Small intestine (tissue), 7 donors: ENCODE data around the gene SMG9. TPM values are rescaled to one million over a fixed set of nuclear protein-coding genes. Genes with fewer than 3 reads are reported as not detected.
A peak's percentile ranks its signal among the peaks of the same experiment; 100 is the strongest.

Experiments
- DNase-seq, 2 donors: peaks; one replicate each; pipeline versions ENCODE4 v3.0.0 to v3.0.0-alpha.2; 2013
- FAIRE-seq: peaks from 2 replicates; lab custom pipeline; 2012; peaks lifted over from hg19 to GRCh38; lab: Jason Lieb, UNC
- H3K27ac ChIP-seq, 3 donors: one replicate each; pipeline ENCODE4 v1.5.1; 2013; ENCODE audit warnings: low read length in 2 of 3, mild to moderate bottlenecking in 2 of 3, control low read depth in 1 of 3, inconsistent platforms in 1 of 3, low read depth in 1 of 3, moderate library complexity in 1 of 3
- H3K27me3 ChIP-seq, 3 donors: one replicate each; pipeline ENCODE4 v1.6.1; 2013; ENCODE audit warnings: low read length in 3 of 3, inconsistent platforms in 1 of 3; ENCODE audit not compliant: control insufficient read depth in 3 of 3, insufficient read depth in 3 of 3
- H3K36me3 ChIP-seq, 3 donors: one replicate each; pipeline ENCODE4 v1.6.1; 2013; ENCODE audit warnings: low read length in 3 of 3, inconsistent platforms in 1 of 3, low read depth in 1 of 3, mild to moderate bottlenecking in 1 of 3, moderate library complexity in 1 of 3; ENCODE audit not compliant: control insufficient read depth in 3 of 3, insufficient read depth in 2 of 3
- H3K4me1 ChIP-seq, 3 donors: one replicate each; pipeline ENCODE4 v1.6.1; 2013; ENCODE audit warnings: low read length in 2 of 3, inconsistent platforms in 1 of 3, low read depth in 1 of 3, mild to moderate bottlenecking in 1 of 3, moderate library complexity in 1 of 3; ENCODE audit not compliant: control insufficient read depth in 3 of 3, insufficient read depth in 2 of 3
- H3K4me3 ChIP-seq, 3 donors: one replicate each; pipeline ENCODE4 v1.5.1; 2013; ENCODE audit warnings: low read length in 3 of 3, control low read depth in 1 of 3, inconsistent platforms in 1 of 3, low read depth in 1 of 3, mild to moderate bottlenecking in 1 of 3, moderate library complexity in 1 of 3
- H3K9me3 ChIP-seq, 2 donors: one replicate each; pipeline ENCODE4 v1.6.1; 2013; ENCODE audit warnings: low read depth in 1 of 2, low read length in 1 of 2; ENCODE audit not compliant: control insufficient read depth in 2 of 2, insufficient read depth in 1 of 2
- WGBS, 3 donors: extraction: QIAGEN DNeasy Blood & Tissue Kit; methylation state at CpG; one replicate each; pipeline ENCODE4 v1.1.7; 2013; 5-methylcytosine and 5-hydroxymethylcytosine counted together
- polyA plus RNA-seq, 4 donors: library from polyadenylated mRNA; stranded (reverse) in 3 of 4; unstranded in 1 of 4; fragments of 200-250 nt in 3 of 4; fragments of 120-200 nt in 1 of 4; gene quantifications; one replicate each; pipeline versions ENCODE4 v1.2.1 to v1.2.3, GENCODE V29; 2013
- donor health status: healthy with polysubstance abuse.
- donor health status: control.
- donor health status: control.
- donor health status: Bipolar disorder and iron deficiency.
- donor health status: healthy.

The SMG9 gene
- polyA plus RNA-seq, 4 donors = 21.3 to 32.4 (median 26.5) TPM

GRCh38 chr19:43731846-43732245 lies 22.9 kb downstream of the SMG9 start:
- FAIRE-seq (no peak), DNase-seq (no peak)
- no peaks in the 10 kb centered on the region for H3K27me3 ChIP-seq
- H3K36me3 ChIP-seq = peaks cover 4 to 73% (median 22%) of the 10 kb centered on the region in 3 donors
- no peak overlapping the region for H3K4me3 ChIP-seq
- H3K9me3 ChIP-seq = no peaks in the 10 kb centered on the region
- H3K4me1 ChIP-seq = no peaks in the 10 kb centered on the region
- WGBS, 3 donors = 83 to 94% (median 93%) methylated on average over 1 of the region's 1 CpG
- H3K27ac ChIP-seq = no peak overlapping the region

GRCh38 chr19:43731346-43731745 lies 23.4 kb downstream of the SMG9 start:
- no peak overlapping the region for H3K4me3 ChIP-seq
- H3K27ac ChIP-seq = no peak overlapping the region
- H3K27me3 ChIP-seq = no peaks in the 10 kb centered on the region
- peaks cover 4 to 68% (median 17%) of the 10 kb centered on the region in 3 donors for H3K36me3 ChIP-seq
- no peaks in the 10 kb centered on the region for H3K4me1 ChIP-seq
- FAIRE-seq (no peak), DNase-seq (no peak)
- 89 to 94% (median 91%) methylated on average over 14 of the region's 14 CpGs for WGBS, 3 donors
- H3K9me3 ChIP-seq = no peaks in the 10 kb centered on the region

- DNase-seq (no peak), FAIRE-seq (no peak)
- no peaks in the 10 kb centered on the region for H3K4me1 ChIP-seq
- WGBS, 3 donors = 82 to 90% (median 88%) methylated on average over 5 of the region's 5 CpGs
- no peak overlapping the region for H3K4me3 ChIP-seq
- H3K36me3 ChIP-seq = peaks cover 2 to 59% (median 17%) of the 10 kb centered on the region in 3 donors
- H3K27ac ChIP-seq = no peak overlapping the region
- H3K9me3 ChIP-seq = no peaks in the 10 kb centered on the region
- H3K27me3 ChIP-seq = no peaks in the 10 kb centered on the region
Measured at GRCh38 chr19:43729919-43730318, 24.8 kb downstream of the SMG9 start.

GRCh38 chr19:43727593-43727853 lies 27.2 kb downstream of the SMG9 start:
- 76 to 79% (median 77%) methylated on average over 4 of the region's 4 CpGs for WGBS, 3 donors
- H3K27me3 ChIP-seq = no peaks in the 10 kb centered on the region
- H3K27ac ChIP-seq = no peak overlapping the region
- H3K4me1 ChIP-seq = no peaks in the 10 kb centered on the region
- no peak overlapping the region for H3K4me3 ChIP-seq
- no peak for FAIRE-seq
- no peak for DNase-seq
- H3K36me3 ChIP-seq = peaks cover 2 to 38% (median 12%) of the 10 kb centered on the region in 3 donors
- no peaks in the 10 kb centered on the region for H3K9me3 ChIP-seq

GRCh38 chr19:43726736-43727592 lies 27.8 kb downstream of the SMG9 start:
- Histone ChIP-seq H3K4me3 (no peak overlapping the region), H3K27ac (no peak overlapping the region), H3K4me1 (no peaks in the 10 kb centered on the region), H3K36me3 (peaks cover 2 to 33% (median 11%) of the 10 kb centered on the region in 3 donors), H3K9me3 (no peaks in the 10 kb centered on the region), H3K27me3 (no peaks in the 10 kb centered on the region)
- no peak for FAIRE-seq
- 66 to 70% (median 68%) methylated on average over 15 of the region's 15 CpGs for WGBS, 3 donors
- DNase-seq = no peak

- H3K4me1 ChIP-seq = no peaks in the 10 kb centered on the region
- DNase-seq = no peak
- H3K4me3 ChIP-seq = no peak overlapping the region
- H3K27ac ChIP-seq = no peak overlapping the region
- no peaks in the 10 kb centered on the region for H3K9me3 ChIP-seq
- 39 to 43% (median 40%) methylated on average over 7 of the region's 7 CpGs for WGBS, 3 donors
- no peak for FAIRE-seq
- peaks cover 0 to 20% (median 2%) of the 10 kb centered on the region in 3 donors for H3K36me3 ChIP-seq
- no peaks in the 10 kb centered on the region for H3K27me3 ChIP-seq
Measured at GRCh38 chr19:43725468-43725867, 29.3 kb downstream of the SMG9 start.

GRCh38 chr19:43724896-43725295 lies 29.9 kb downstream of the SMG9 start:
- H3K9me3 ChIP-seq = no peaks in the 10 kb centered on the region
- no peaks in the 10 kb centered on the region for H3K4me1 ChIP-seq
- no peak overlapping the region for H3K4me3 ChIP-seq
- WGBS, 3 donors = 68 to 77% (median 71%) methylated on average over 8 of the region's 8 CpGs
- H3K36me3 ChIP-seq = peaks cover 0 to 19% (median 0%) of the 10 kb centered on the region in 3 donors
- FAIRE-seq (no peak), DNase-seq (no peak)
- no peak overlapping the region for H3K27ac ChIP-seq
- H3K27me3 ChIP-seq = no peaks in the 10 kb centered on the region

GRCh38 chr19:43723588-43723987 lies 31.2 kb downstream of the SMG9 start:
- H3K4me3 ChIP-seq = no peak overlapping the region
- no peaks in the 10 kb centered on the region for H3K4me1 ChIP-seq
- no peaks in the 10 kb centered on the region for H3K9me3 ChIP-seq
- FAIRE-seq = no peak
- peak in 1 of 2 donors; percentile 33 for DNase-seq
- WGBS, 3 donors = 28 to 65% (median 41%) methylated on average over 8 of the region's 8 CpGs
- H3K27me3 ChIP-seq = no peaks in the 10 kb centered on the region
- H3K36me3 ChIP-seq = peaks cover 0 to 6% (median 0%) of the 10 kb centered on the region in 3 donors
- H3K27ac ChIP-seq = no peak overlapping the region
